ENCODE results near the gene ERBB3. TPM values are rescaled to one million over a fixed set of nuclear protein-coding genes. Genes with fewer than 3 reads are reported as not detected.
"Not testable (repeated sequence)": the region's sequence is repeated elsewhere in the genome, so short reads cannot be mapped to it uniquely, and the experiment has no call there.

Gene ERBB3
- total RNA-seq, 1 donor from 2014 or later, result 159 TPM

- DNase-seq (ENCODE audit: low spot score); intact Hi-C loops (cut with DNase I): not testable (repeated sequence)
These were observed 2.0 kb upstream of the ERBB3 start for GRCh38 chr12:56077966-56078365.

DNA sequence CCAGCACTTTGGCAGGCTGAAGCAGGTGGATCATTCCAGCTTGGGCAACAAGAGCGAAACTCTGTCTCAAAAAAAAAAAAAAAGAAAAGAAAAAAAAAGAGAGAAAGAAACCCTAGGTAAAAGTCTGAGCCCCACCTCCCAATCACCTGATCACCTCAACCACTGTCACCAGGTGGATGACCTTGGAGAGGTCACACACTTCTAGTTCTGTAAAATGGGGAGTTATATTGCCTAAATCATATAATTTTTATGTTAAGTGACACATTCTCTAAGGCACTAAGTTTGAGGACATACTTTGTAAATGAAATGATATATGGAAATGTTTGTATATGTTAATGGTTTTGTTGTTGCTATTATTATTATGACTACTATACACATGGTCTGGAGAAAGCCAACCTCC is 1.5 kb upstream of the ERBB3 start:
- DNase-seq (ENCODE audit: low spot score) (no peak), ATAC-seq (no peak)
- intact Hi-C loops (cut with DNase I), result no loop called here

More at GRCh38 chr12:56077966-56078365, 2.0 kb upstream of the ERBB3 start:
- ATAC-seq, result not testable (repeated sequence)

DNA sequence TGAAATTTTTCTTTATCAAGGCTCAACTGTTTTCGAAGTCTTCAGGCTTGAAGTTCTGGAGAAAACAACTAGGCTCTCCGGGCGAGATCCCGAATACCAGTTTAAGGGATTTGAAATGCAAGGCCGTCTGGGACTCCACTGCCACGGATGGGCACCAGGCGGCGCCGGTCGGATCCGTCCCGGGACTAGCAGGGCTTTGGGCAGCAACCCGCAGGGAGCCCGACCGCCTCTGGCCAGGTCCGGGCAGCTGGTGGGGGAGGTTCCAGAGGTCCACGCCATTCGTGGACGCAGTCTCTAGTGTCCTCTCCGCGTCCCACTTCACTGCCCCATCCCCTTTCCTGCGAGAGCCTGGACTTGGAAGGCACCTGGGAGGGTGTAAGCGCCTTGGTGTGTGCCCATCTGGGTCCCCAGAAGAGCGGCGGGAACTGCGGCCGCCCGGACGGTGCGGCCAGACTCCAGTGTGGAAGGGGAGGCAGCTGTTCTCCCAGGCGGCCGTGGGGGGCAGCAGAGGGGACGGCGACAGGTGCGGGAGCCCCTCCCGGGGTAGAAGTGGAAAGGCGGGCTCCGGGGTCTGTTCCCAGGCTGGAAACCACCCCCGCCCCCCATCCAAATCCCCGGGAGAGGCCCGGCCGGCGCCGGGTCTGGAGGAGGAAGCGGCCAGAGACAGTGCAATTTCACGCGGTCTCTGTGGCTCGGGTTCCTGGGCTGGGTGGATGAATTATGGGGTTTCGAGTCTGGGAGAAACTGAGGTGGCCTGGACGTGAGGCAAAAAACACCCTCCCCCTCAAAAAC is 838 bp upstream of the ERBB3 start:
- peak; percentile 85 for ATAC-seq
- peak; percentile 91 for DNase-seq (ENCODE audit: low spot score)
- intact Hi-C loops (cut with DNase I), result no loop called here

DNA sequence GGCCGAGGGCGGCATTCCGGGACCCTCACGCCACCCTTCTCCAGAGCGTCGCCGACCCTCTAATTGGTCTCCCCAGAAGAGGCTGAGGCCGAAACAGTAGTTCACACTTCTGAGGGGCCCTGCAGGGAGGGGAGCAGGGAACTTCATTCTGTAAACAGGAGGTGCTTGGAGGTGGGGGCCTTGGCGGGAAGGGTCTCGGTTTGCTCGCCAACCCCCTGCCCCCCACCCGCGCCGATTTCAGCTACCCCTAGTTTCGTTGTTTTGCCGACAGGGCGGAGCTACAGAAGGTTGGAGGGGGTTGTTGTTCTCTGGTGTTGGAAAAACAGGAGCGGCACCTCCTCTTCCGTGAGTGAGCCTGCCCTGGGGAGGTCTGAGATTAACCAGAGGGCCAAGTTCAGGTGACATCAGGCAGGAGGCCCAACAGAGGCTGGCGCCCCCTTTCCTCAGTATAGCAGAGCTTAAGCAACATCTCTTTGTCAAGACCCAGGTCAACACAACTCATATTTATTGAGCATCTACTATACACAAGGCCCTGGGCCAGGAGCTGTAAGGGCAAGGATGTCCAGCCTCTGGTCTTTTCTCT is 682 bp downstream of the ERBB3 start:
- no peak for ATAC-seq
- intact Hi-C loops (cut with DNase I), result no loop called here
- no peak for DNase-seq (ENCODE audit: low spot score)

GRCh38 chr12:56081393-56082347 is 1.7 kb downstream of the ERBB3 start:
- DNase-seq (ENCODE audit: low spot score) (no peak), ATAC-seq (no peak)
- intact Hi-C loops (cut with DNase I), result no loop called here

DNA sequence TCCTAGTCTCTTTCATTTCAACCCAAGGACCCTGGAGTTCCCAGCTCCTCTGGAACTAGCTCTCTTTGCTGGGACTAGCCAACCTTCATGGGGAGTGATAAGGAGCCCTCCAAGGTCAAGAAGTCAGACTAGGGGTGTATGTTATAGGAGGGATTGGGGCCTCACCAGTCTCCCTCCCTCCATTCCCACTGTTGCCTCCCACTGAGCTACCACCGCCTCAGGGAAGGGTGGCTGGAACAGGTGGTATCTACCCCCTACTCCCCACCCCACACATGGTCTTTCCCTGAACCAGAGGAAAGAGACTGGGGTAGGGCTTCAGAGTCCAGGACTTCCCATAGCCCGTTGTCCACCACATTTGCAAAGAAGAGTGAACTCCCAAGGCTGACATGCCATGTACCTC is 2.4 kb downstream of the ERBB3 start:
- intact Hi-C loops (cut with DNase I), result no loop called here
- DNase-seq (ENCODE audit: low spot score) (no peak), ATAC-seq (no peak)

GRCh38 chr12:56082967-56083366 is 3.0 kb downstream of the ERBB3 start:
- intact Hi-C loops (cut with DNase I), result no loop called here
- peak; percentile 42 for ATAC-seq
- DNase-seq (ENCODE audit: low spot score), result peak; percentile 70

GRCh38 chr12:56084958-56085543 is 5.1 kb downstream of the ERBB3 start:
- intact Hi-C loops (cut with DNase I), result no loop called here
- ATAC-seq, result no peak
- DNase-seq (ENCODE audit: low spot score), result no peak

DNA sequence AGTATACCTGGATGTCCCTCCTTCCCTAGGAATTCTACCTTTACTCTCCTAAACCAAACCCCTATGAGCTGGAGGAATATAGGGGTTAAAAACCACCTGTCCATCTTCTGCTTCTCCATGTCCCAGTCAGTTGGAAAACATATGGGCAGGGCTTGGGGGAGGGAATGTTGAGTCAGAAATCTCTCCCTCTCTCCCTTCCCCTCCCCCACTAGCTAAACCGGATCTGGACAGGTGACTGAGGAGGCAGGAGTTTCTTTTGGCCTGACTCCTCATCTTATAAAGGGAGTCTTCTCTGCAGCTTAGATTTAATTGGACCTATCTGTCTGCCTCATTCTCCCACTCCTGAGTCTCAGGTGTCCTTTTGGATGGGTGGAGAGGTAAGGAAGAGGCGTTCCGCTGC is 6.1 kb downstream of the ERBB3 start:
- intact Hi-C loops (cut with DNase I), result no loop called here
- ATAC-seq, result no peak

GRCh38 chr12:56086608-56087007 is 6.6 kb downstream of the ERBB3 start:
- intact Hi-C loops (cut with DNase I), result no loop called here
- no peak for ATAC-seq
- no peak for DNase-seq (ENCODE audit: low spot score)

More for the DNA sequence above, 6.1 kb downstream of the ERBB3 start:
- DNase-seq (ENCODE audit: low spot score), result no peak

GRCh38 chr12:56087220-56087619 is 7.3 kb downstream of the ERBB3 start:
- peak; percentile 71 for ATAC-seq
- intact Hi-C loops (cut with DNase I), result no loop called here
- peak; percentile 84 for DNase-seq (ENCODE audit: low spot score)

DNA sequence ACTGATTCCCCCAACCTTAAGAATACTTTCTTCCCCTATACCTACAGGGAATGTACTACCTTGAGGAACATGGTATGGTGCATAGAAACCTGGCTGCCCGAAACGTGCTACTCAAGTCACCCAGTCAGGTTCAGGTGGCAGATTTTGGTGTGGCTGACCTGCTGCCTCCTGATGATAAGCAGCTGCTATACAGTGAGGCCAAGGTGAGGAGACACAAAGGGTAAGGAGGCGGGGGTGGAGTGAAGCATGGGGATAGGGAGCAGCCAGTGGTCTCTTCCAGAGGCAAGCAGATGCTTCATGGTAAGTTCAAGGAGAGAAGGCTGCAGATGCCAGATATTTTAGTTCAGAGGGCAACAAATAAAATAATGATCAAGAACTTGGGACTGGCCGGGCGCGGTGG is 17.8 kb downstream of the ERBB3 start:
- no peak for DNase-seq (ENCODE audit: low spot score)
- intact Hi-C loops (cut with DNase I), result loop anchor here (10.0 kb wide), 1 partner anchor 1737 kb away; no protein-coding TSS in a partner anchor
- no peak for ATAC-seq

DNA sequence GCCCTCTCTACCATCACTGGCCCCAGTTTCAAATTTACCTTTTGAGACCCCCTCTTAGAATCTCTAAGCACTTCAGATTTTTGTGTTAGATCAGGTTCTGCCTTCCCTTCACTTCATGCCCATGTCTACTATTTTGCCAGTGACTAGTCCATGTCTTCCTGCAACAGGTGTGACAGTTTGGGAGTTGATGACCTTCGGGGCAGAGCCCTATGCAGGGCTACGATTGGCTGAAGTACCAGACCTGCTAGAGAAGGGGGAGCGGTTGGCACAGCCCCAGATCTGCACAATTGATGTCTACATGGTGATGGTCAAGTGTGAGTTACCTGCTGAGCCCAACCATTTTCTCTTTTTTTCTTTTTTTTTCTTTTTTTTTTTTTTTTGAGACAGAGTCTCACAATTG is 18.6 kb downstream of the ERBB3 start:
- DNase-seq (ENCODE audit: low spot score) (no peak), ATAC-seq (no peak)
- intact Hi-C loops (cut with DNase I), result loop anchor here (10.0 kb wide), 1 partner anchor 1736 kb away; no protein-coding TSS in a partner anchor

GRCh38 chr12:56099787-56100186 is 19.8 kb downstream of the ERBB3 start:
- no peak for DNase-seq (ENCODE audit: low spot score)
- intact Hi-C loops (cut with DNase I), result loop anchor here (10.0 kb wide), 1 partner anchor 1735 kb away; no protein-coding TSS in a partner anchor
- ATAC-seq, result no peak

DNA sequence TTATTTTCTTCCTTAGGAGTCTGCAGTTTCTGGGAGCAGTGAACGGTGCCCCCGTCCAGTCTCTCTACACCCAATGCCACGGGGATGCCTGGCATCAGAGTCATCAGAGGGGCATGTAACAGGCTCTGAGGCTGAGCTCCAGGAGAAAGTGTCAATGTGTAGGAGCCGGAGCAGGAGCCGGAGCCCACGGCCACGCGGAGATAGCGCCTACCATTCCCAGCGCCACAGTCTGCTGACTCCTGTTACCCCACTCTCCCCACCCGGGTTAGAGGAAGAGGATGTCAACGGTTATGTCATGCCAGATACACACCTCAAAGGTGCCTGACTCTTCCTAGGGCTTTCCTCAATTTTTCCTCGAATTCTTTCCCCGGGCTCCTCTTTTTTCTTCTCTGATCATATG is 21.1 kb downstream of the ERBB3 start:
- DNase-seq (ENCODE audit: low spot score) (no peak), ATAC-seq (no peak)
- intact Hi-C loops (cut with DNase I), result no loop called here

DNA sequence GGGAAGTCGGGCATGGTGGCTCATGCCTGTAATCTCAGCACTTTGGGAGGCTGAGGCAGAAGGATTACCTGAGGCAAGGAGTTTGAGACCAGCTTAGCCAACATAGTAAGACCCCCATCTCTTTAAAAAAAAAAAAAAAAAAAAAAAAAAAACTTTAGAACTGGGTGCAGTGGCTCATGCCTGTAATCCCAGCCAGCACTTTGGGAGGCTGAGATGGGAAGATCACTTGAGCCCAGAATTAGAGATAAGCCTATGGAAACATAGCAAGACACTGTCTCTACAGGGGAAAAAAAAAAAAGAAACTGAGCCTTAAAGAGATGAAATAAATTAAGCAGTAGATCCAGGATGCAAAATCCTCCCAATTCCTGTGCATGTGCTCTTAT is 22.7 kb downstream of the ERBB3 start:
- intact Hi-C loops (cut with DNase I), result no loop called here
- no peak for ATAC-seq
- no peak for DNase-seq (ENCODE audit: low spot score)

- no peak for DNase-seq (ENCODE audit: low spot score)
- intact Hi-C loops (cut with DNase I), result no loop called here
- no peak for ATAC-seq
These were observed 23.2 kb downstream of the ERBB3 start for GRCh38 chr12:56103066-56103711.

DNA sequence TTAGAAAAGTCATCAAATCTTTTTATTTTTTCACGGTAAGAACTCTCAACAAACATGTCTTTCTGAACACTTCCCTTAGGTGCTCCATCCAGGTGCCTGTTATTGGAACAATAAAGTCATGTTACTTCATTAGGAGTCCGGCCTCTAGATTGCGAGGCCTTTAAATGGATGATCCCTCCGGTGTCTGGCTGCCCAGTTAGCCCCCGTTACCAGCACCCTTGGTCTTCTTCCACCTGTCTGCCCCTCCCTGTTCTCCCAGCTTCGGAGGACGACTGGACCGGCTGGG is 23.8 kb downstream of the ERBB3 start:
- no peak for ATAC-seq
- DNase-seq (ENCODE audit: low spot score), result no peak
- intact Hi-C loops (cut with DNase I), result no loop called here
